ENCODE results near the gene MTMR4. TPM values are rescaled to one million over a fixed set of nuclear protein-coding genes. Genes with fewer than 3 reads are reported as not detected.

The MTMR4 gene
- polyA plus RNA-seq, 1 of the 3 experiments (the other 2 are of a cell fraction): 23.3 TPM

DNA sequence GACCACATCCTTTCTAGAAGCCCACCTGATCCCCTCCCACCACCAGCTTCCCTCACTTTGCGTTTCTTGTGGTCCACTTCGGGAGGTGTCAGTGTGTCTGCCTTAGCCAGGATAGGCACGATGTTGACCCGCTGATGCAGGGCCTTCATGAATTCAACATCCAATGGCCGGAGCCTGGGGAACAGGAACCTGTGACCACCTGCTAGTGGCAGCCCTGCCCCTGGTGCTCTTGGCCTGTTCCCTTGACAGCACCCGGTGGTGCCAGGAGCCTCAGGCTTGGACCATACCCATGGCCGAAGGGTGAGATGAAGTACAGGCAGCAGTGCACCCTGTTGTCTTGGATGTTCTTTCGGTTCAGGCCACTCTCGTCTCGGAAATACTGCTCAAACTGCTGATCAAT is 7.2 kb upstream of the MTMR4 start:
- Histone ChIP-seq H3K27ac (ENCODE audit: low read depth in 2 of 2, low read length in 1 of 2) (no peak overlapping the region), H3K9ac (no peak overlapping the region), H3K79me2 (ENCODE audit: insufficient read depth) (no peaks in the 10 kb centered on the region), H4K20me1 (ENCODE audit: insufficient read depth) (no peaks in the 10 kb centered on the region), H3K9me2 (no peaks in the 10 kb centered on the region), H3K9me3 (no peaks in the 10 kb centered on the region), H2AFZ (ENCODE audit: low read depth) (no peak overlapping the region), H3K4me1 (ENCODE audit: control insufficient read depth in 1 of 2, insufficient read depth in 2 of 2, low read depth in 1 of 2, low read length in 1 of 2) (peaks cover 9 to 15% of the 10 kb centered on the region in 2 experiments; a peak in 3 of 4 replicates), H3K4me3 (ENCODE audit: low read depth in 2 of 2, low read length in 1 of 2) (no peak overlapping the region), H3F3A (replicated peaks; ENCODE audit: insufficient read depth) (peaks cover 22% of the 10 kb centered on the region), H3K4me2 (no peak overlapping the region), H3K27me3 (ENCODE audit: insufficient read depth) (no peaks in the 10 kb centered on the region), H3K36me3 (replicated peaks in 1 of 2; ENCODE audit: control insufficient read depth in 1 of 2, insufficient read depth in 2 of 2, low read length in 1 of 2) (no peaks in the 10 kb centered on the region)
- 90% methylated on average over 8 of the region's 10 CpGs for WGBS (ENCODE audit: low lambda C conversion rate)
- POLR2A ChIA-PET: no interaction called here
- TF ChIP-seq REST (IDR thresholded peaks at IDR 0.05; ENCODE audit: low read depth, low read length): no peak
- no peak for TF ChIP-seq SIN3A (IDR thresholded peaks at IDR 0.05; ENCODE audit: borderline replicate concordance, low read depth, low read length)
- no peak for TF ChIP-seq SMC3 (IDR thresholded peaks at IDR 0.05; ENCODE audit: low read depth, low read length)
- TF ChIP-seq PBX3 (IDR thresholded peaks at IDR 0.05): no peak
- no peak for TF ChIP-seq FOSL2 (IDR thresholded peaks at IDR 0.05; ENCODE audit: borderline replicate concordance, low read depth)
- no peak for TF ChIP-seq MEF2A (IDR thresholded peaks at IDR 0.05; ENCODE audit: borderline replicate concordance, low read depth)
- no peak for TF ChIP-seq JUND (IDR thresholded peaks at IDR 0.05)
- TF ChIP-seq NRF1 (IDR thresholded peaks at IDR 0.05; ENCODE audit: low read depth, low read length): no peak
- no peak for TF ChIP-seq ZBTB33 (IDR thresholded peaks at IDR 0.05; ENCODE audit: borderline replicate concordance, low read depth)
- no peak for TF ChIP-seq ELF1 (IDR thresholded peaks at IDR 0.05)
- TF ChIP-seq NFIC (IDR thresholded peaks at IDR 0.05; ENCODE audit: borderline replicate concordance): no peak
- TF ChIP-seq FOXM1 (IDR thresholded peaks at IDR 0.05; ENCODE audit: low read depth): no peak
- no peak for TF ChIP-seq YY1 (IDR thresholded peaks at IDR 0.05; ENCODE audit: low read depth)
- no peak for TF ChIP-seq USF1 (IDR thresholded peaks at IDR 0.05; ENCODE audit: borderline replicate concordance, low read depth)
- TF ChIP-seq, protein P1, sequence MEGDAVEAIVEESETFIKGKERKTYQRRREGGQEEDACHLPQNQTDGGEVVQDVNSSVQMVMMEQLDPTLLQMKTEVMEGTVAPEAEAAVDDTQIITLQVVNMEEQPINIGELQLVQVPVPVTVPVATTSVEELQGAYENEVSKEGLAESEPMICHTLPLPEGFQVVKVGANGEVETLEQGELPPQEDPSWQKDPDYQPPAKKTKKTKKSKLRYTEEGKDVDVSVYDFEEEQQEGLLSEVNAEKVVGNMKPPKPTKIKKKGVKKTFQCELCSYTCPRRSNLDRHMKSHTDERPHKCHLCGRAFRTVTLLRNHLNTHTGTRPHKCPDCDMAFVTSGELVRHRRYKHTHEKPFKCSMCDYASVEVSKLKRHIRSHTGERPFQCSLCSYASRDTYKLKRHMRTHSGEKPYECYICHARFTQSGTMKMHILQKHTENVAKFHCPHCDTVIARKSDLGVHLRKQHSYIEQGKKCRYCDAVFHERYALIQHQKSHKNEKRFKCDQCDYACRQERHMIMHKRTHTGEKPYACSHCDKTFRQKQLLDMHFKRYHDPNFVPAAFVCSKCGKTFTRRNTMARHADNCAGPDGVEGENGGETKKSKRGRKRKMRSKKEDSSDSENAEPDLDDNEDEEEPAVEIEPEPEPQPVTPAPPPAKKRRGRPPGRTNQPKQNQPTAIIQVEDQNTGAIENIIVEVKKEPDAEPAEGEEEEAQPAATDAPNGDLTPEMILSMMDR (IDR thresholded peaks at IDR 0.05): no peak
- TF ChIP-seq GATA2 (CRISPR knock-in tag; IDR thresholded peaks at IDR 0.05): no peak
- TF ChIP-seq TCF12 (IDR thresholded peaks at IDR 0.05): no peak
- CTCF ChIA-PET: interaction anchor here (1.2 to 6.4 kb wide), 4 partner anchors 10 to 190 kb away, joined by 3 to 112 read pairs (median 3); no protein-coding TSS in a partner anchor
- DNase-seq: no peak
